Measurements from ENCODE around the gene KL. TPM values are rescaled to one million over a fixed set of nuclear protein-coding genes. Genes with fewer than 3 reads are reported as not detected.

The KL gene
- total and polyA plus RNA-seq, 7 donors = 0.52 to 1.7 (median 0.95) TPM

GRCh38 chr13:33087790-33088189 lies 71.6 kb downstream of the KL start:
- no peak for TF ChIP-seq CTCF (IDR thresholded peaks at IDR 0.05)
- DNase-seq = no peak
- no peaks in the 10 kb centered on the region for H3K9me3 ChIP-seq
- intact Hi-C loops (cut with DNase I) = no loop called here
- 57 to 72% (median 68%) methylated on average over 3 of the region's 3 CpGs for WGBS, 3 donors
- H3K36me3 ChIP-seq (ENCODE audit: insufficient read depth in 1 of 2, low read depth in 1 of 2) = no peaks in the 10 kb centered on the region
- H3K4me1 ChIP-seq = no peaks in the 10 kb centered on the region
- H3K4me3 ChIP-seq = no peak overlapping the region
- H3K27me3 ChIP-seq (ENCODE audit: insufficient read depth in 3 of 3, low read length in 2 of 3) = no peaks in the 10 kb centered on the region
- no peak overlapping the region for H3K27ac ChIP-seq
- no peak for ATAC-seq

GRCh38 chr13:33089311-33089710 lies 73.1 kb downstream of the KL start:
- no peak overlapping the region for H3K4me3 ChIP-seq
- intact Hi-C loops (cut with DNase I) = no loop called here
- no peaks in the 10 kb centered on the region for H3K27me3 ChIP-seq (ENCODE audit: insufficient read depth in 3 of 3, low read length in 2 of 3)
- TF ChIP-seq CTCF (IDR thresholded peaks at IDR 0.05) = no peak
- 97 to 100% (median 98%) methylated on average over 3 of the region's 3 CpGs for WGBS, 3 donors
- H3K36me3 ChIP-seq (ENCODE audit: insufficient read depth in 1 of 2, low read depth in 1 of 2) = no peaks in the 10 kb centered on the region
- no peak for ATAC-seq
- H3K27ac ChIP-seq = no peak overlapping the region
- H3K4me1 ChIP-seq = no peaks in the 10 kb centered on the region
- no peaks in the 10 kb centered on the region for H3K9me3 ChIP-seq
- no peak for DNase-seq

DNA sequence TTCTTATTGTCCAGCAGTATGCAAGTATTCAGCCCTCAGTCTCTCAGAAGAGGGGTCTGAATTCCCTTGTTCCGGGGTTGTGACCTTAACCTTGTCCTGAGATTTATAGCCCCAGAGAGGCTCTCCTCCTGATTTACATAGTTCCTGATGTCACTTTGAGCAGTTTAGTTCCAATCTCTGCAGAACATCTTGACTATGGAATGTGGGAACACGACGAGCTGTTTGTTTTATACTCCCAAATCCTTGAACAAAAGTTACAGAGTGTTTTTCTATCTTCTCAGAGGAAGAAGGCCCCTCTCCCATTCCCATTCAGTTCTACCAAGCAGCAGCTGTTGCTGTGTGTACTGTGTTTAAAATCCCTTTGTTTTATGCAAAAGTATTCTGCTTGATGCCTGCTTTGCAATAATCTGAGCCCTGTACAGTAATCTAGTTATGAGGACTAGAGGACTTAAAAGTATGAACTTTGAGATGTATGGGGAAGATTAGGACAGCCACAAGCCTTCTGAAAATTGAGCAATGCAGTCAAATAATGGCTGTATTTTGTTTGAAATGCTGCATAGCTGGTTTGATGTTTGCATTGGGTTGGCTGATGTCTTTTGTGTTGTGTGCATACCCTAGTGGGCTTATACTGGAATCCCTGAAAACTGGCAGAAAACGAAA lies 74.7 kb downstream of the KL start:
- H3K27ac ChIP-seq = no peak overlapping the region

DNA sequence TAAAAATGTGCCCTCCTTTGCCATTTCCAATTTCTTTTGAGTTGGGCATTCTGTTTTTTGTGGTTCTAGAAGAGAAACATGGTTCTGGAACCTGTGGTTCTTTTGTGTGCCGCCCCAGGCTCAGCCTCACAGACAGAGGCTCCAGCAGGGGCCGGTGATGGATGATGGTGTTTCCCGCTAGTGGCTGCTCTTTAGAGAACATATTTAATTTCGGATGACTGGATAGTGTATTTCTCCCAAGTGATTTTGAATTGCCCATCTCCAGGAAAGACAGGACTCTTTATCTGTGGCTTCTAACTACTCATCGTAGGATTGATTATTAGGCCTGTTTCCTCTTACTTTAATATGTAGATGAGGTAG lies 75.2 kb downstream of the KL start:
- H3K27ac ChIP-seq = no peak overlapping the region
- DNase-seq (no peak), ATAC-seq (no peak)
- H3K9me3 ChIP-seq = no peaks in the 10 kb centered on the region
- H3K36me3 ChIP-seq (ENCODE audit: insufficient read depth in 1 of 2, low read depth in 1 of 2) = no peaks in the 10 kb centered on the region
- intact Hi-C loops (cut with DNase I) = no loop called here
- TF ChIP-seq CTCF (IDR thresholded peaks at IDR 0.05) = no peak
- H3K27me3 ChIP-seq (ENCODE audit: insufficient read depth in 3 of 3, low read length in 2 of 3) = no peaks in the 10 kb centered on the region
- no peak overlapping the region for H3K4me3 ChIP-seq
- 91 to 93% (median 93%) methylated on average over 5 of the region's 5 CpGs for WGBS, 3 donors
- H3K4me1 ChIP-seq = no peaks in the 10 kb centered on the region

More for the DNA sequence above, 74.7 kb downstream of the KL start:
- no peak for TF ChIP-seq CTCF (IDR thresholded peaks at IDR 0.05)
- intact Hi-C loops (cut with DNase I) = no loop called here
- H3K27me3 ChIP-seq (ENCODE audit: insufficient read depth in 3 of 3, low read length in 2 of 3) = no peaks in the 10 kb centered on the region
- H3K4me3 ChIP-seq = no peak overlapping the region
- H3K4me1 ChIP-seq = no peaks in the 10 kb centered on the region
- H3K36me3 ChIP-seq (ENCODE audit: insufficient read depth in 1 of 2, low read depth in 1 of 2) = no peaks in the 10 kb centered on the region
- H3K9me3 ChIP-seq = no peaks in the 10 kb centered on the region
- ATAC-seq (no peak), DNase-seq (no peak)
- 38 to 54% (median 40%) methylated on average over 4 of the region's 4 CpGs for WGBS, 3 donors
